NCI-H2227 treated with DMSO at 0.1 percent for 48 hours (cell line): ENCODE measurements around the gene YIF1A.
"Not testable (repeated sequence)": the region's sequence is repeated elsewhere in the genome, so short reads cannot be mapped to it uniquely, and the experiment has no call there.

Experiments
- DNase-seq: peaks from one replicate; lab custom pipeline; 2025; lab: John Stamatoyannopoulos, UW

YIF1A gene

DNA sequence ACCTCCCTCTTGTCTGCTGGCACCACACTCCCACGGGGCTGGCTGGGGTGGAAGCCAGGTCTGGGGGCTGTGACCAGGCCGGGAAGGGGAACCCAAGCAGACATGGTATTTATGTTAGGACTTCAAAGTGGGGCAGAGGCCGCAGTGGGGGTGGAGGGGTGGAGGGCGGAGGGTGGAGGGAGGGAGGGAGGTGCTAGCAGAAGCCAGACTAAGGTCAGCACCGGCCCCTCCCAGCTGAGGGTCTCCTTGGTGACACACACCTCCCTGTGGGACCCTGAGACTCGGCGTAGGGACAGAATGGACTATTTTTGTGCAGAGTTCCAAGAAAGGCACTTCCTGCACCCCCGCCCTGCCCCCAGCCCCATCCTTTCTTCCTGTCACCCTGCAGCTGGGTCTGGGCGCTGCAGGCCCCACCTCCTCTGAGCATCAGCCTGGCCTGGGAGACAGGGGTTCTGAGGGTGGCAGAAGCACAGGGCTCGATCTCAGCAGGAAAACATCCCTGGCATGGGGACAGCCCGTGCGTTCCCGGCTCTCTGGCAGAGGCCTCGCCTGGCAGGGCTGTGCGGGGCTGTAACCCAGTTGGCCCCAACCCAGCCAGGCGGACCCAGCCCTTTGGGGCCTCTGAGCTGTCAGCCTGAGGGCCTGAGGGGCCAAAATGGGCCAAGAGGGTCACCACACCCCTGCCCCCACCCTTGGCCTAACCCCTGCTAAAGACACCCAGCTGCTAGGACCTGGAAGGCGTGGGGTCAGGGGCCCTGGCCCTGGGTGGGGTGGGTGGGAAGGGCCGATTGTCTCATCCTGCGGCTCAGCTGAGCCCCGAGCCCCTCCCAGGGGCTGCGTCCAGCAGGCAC, 37.5 kb upstream of the YIF1A start:
- DNase-seq: no peak

DNA sequence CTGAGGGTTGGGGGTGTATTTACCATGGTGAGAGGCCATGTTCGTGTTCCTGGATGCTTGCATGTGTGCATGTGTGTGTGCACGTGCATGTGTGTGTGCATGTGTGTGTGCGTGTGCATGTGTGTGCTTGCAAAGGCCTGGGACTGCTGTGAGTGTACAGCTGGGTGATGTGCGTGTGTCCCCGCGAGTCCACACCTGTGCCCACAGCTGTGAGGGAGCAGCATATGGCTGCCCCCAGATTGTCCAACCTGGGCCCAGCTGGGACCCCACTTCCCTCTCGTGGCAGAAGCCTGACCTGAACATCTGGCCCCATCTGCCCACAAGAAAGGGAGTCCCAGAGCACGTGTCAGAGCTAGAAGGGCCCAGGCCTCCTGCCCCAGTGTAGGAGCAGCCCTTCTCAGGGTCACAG, 36.3 kb upstream of the YIF1A start:
- no peak for DNase-seq

DNA sequence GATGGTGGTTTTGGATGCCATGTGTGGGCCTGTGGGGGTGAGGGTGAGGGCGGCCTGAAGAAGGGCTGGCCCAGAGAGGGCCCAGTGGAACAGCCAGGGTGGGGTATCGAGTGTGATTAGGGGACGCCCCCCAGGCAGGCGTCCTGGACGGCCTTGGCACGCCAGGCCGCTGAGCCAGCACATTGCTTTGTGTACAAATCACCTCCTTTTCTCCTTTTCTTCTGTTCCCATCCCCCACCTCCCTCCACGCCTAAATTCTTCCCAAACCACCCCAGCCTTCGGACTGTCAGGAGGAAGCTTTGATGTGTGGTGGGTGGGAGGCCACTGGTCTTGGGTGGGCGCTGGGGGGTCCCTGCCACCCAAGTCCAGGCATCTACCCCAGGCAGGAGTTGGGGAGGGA, 35.7 kb upstream of the YIF1A start:
- no peak for DNase-seq

DNA sequence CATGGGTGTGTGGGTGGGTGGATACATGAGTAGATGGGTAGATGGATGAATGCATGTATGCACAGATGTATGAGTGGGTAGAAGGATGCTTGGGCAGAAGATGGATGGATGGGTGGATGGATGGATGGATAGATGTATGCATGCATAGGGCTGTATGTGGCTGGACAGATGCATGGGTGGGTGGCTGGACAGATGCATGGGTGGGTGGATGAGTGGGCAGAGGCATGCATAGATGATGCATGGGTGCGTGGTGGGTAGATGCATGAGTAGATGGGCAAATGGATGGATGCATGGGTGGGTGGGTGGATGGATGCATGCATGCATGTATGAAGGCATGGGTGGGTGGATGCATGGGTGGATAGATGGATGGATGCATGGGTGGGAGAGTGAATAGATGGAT, 34.7 kb upstream of the YIF1A start:
- DNase-seq: no peak

DNA sequence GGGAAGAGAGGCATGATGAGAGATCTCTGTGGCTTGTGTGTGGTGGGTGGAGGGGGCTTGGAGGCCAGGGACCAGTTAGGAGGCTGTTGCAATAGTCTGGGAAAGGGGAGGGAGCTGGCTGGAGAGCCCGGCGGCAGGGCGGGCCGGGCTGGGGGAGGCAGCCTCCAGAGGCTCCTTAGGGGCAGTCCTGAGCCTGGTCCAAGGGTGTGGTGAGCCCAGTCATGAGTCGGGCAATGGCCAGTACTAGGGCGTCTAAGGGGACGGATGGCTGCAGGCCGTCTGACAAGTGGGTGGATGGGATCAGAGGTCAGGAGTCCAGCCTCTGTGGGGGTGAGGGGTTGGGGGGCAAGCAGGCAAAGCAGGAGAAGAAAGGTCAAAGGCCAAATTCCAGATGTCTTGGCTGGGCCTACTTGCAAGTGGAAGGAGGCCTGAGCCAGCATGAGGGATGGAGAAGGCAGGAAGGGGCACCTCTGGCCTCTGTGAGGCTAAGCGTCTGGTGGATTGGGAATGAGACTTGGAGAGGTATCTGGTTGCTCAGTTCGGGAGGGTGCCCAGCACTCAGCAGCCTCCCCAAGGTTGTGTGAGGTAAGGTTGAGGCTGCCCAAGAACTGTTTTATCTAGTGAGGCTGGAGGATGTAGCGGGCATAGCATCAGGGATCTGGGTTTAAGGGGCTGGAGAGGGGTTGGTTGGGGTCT, 33.9 kb upstream of the YIF1A start:
- DNase-seq: no peak

DNA sequence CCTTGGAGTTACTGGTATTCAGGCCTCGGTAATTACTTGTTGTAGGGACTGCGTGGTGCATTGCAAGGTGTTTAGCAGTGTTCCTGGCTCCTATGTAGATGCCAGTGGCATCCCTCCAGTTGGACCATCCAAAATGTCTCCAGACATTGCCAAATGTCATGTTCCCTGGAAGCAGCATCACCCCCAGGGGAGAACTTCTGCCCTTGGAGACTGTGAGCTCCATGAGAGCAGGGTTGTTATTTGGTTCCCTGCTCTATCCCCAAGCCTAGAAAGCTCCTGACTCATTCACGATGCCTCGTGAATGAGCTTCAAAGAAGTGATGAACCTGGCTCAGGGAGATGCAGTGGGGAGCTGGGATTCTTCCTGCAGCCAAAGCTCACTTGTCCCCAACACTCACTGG, 32.7 kb upstream of the YIF1A start:
- DNase-seq: no peak

DNA sequence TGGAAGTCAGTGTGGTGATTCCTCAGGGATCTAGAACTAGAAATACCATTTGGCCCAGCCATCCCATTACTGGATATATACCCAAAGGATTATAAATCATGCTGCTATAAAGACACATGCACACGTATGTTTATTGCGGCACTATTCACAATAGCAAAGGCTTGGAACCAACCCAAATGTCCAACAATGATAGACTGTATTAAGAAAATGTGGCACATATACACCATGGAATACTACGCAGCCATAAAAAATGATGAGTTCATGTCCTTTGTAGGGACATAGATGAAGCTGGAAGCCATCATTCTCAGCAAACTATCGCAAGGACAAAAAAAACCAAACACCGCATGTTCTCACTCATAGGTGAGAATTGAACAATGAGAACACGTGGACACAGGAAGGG, 31.8 kb upstream of the YIF1A start:
- DNase-seq: not testable (repeated sequence)

DNA sequence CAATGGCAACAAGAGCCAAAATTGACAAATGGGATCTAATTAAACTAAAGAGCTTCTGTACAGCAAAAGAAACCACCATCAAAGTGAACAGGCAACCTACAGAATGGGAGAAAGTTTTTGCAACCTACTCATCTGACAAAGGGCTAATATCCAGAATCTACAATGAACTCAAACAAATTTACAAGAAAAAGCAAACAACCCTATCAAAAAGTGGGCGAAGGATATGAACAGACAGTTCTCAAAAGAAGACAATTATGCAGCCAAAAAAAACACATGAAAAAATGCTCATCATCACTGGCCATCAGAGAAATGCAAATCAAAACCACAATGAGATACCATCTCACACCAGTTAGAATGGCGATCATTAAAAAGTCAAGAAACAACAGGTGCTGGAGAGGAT, 31.3 kb upstream of the YIF1A start:
- DNase-seq: not testable (repeated sequence)

DNA sequence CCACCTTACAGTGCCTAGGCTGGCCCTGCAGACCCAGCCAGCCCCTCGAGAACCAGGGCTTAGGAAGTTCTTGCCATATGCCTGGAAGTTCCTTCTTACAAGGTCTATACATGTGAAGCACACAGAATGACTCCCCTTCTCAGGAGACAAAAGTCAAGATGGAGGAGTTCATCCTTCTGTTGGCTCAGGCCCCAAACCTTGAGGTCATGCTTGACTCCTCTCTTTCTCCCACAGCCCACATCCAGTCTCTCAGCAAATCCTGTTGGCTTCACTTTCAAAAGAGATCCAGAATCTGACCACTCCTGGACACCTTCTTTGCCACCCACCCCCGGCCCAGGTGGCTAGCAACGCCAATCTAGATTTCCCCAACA, 29.6 kb upstream of the YIF1A start:
- no peak for DNase-seq

DNA sequence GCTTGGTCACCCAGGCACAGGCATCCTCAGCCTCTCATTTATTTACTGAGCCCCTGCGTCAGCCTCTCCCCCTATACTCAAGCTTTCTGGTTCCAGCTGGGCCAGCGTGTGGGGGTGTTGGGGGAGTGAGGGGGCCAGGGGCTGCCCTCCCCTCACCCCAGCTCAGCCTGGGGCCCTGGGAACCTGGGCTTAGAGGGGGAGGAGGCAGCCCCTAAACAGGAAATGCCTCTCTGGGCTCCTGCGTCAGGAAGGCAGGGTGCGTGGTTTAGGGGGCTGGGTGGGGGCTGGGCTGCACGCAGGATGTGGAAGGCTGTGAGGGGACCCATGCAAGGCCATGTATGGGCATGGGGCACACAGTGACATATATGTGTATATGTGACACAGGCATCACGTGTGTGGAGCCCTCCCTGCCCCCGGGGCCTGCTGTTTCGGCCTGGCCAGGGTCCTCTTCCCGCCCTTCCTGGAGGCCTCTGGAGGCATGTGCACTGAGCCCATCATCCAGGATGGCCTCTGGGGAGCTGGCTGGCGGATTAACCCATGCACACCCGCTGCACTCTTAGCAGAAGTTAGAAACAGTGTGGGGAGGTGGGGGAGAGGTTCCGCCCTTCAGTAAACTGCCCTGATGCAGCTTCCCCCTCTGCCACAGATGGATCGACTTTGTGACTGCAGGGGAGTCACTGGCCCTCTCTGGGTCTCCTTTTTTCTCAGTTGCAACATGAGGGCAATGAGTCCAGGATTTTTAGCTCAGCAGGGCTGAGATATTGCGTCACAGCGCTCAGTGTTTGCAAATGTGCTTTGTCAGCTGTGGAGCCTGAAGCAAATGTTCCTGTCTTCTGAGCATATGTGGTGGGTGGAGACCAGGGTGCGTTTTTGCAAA, 29.0 kb upstream of the YIF1A start:
- DNase-seq: no peak

DNA sequence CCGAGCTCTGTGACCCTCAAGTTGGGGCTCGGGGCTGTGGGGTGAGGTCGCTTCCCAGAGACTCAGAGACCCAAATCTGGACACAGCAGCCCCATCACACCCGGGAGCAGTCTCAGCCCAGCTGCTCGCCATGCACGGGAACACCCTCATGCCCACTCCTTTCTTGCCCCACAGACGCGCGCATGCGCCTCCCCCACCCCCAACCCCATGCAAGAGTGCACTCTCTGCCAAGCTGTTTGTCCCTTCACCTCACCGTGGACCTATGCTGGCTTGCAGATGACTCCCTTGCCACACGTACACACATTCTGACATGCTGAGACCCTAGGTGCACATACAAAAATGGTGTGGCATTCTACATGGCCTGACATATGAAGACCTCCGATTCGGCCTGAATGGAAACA, 28.4 kb upstream of the YIF1A start:
- no peak for DNase-seq

DNA sequence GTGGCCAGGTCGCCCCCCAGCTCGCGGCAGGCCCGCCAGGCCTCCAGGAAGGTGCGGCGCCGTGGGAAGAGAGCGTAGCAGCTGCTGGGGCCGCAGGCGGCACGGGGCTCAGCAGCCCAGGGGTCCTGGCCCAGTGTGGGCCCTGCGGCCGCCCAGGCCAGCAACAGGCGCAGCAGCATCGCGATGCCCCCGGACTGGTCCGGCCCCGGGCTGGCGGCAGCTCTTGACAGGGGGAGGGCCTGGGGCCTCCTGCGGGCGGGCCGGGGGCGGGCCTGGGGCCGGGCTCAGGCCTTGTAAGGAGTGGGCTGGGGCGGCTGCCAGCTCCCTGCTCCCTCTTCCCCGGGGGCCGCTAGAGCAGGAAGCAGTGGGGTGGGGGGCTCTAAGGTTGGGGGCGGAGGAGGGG, 27.9 kb upstream of the YIF1A start, which contains the start of gene CD248:
Gene CD248, minus strand, starts transcription at position 196 of the 403 bp plus-strand sequence. Its CDS starts 17 bp downstream, at position 179.
- DNase-seq: no peak

DNA sequence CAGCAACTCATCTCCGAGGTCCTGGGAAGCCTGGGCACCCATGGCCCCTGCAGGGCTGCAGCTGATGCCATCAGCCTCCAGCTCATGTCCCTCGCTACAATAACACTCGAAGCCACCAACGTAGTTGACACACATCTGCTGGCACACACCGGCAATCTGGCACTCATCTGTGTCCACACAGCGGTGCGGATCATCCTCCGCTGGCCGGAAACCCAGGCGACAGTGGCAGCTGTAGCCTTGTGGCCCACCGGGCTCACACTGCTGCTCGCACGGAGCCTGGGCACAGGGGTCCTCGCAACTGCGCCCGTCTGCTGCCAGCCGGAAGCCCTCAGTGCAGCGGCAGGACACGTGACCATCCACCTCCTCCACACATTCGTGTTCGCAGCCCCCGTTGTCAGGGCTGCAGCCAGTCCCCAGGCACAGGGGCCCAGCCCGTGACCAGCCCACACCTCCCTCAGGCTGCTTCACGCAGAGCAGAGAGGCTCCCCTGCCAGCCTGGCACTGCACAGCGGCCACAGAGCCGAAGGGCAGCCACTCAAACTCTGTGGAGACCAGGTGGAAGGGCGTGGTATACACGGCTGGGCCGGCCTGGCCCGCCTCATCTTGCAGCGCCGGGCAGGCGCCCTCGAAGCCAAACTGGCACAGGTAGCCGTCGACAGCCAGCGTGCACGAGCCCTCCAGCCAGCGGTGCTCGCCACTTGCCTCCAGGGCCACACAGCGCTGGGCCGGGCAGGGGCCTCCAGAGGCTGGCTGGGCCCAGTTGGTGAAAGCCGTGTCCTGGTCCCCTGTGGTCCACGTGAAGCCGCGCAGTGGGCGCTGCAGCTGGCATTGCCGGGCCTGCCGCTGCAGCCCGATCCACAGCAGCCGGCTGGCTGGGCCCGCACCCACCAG, 27.2 kb upstream of the YIF1A start:
- no peak for DNase-seq

DNA sequence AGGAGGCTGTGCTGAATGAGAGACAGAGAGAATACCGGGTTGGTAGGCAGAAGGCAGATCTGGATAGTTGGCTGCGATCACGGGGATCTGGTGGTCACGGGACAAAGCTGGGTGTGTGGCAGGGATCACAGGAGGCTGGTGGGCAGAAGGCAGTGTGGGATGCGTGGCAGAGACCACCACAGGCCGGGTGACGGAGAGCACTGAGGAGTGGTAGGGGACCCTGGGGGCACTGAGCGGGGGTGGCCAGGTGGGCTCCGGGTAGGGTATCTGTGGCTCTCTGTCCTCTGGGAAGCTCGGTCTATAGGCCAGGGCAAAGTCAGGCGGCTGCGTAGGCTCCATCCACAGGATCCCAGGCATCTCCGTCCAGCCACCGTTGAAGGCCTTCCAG, 26.5 kb upstream of the YIF1A start:
- no peak for DNase-seq

DNA sequence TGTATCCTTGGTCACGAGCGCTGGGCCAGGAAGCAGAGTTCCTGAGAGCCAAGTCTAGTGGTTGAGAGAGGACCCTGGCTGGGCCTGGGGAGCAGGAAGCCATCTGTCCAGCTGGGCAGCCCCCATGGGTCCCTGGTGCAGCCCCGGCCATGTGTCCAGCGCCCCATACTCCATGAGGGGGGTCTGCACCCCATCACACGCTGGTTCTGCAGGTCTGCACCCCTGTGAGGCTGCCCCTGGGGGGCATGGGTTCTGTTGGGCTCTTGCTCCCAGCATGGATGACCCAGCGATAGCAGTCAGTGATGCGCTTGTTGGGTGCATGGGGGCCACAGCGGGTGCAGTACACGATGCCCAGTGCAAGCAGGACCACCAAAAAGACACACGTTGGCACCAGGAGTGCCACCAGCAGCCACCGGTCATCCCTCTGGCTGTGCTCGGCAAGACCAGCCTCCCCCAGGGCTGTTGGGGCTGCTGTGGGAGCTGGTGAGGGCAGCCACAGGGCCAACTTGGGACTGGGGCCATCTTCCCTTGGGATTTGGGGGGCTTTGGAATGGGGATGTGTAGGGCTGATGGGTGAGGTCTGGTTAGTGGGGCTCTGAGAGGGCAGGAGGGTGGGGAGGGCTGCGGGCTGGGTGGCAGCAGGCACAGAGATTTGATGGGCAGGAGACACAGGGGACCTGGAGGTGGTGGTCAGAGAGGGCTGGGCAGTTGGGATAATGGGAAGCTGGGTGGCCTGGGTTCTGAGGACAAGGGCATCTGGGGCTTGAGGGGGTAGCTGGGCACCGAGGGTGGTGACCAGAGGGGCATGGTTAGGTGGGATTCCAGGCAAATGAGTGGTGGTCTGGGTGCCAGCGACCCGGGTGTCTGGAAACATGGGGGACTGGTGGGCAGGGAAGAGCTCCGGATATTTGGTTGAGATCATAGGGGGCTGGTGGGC, 25.9 kb upstream of the YIF1A start:
- no peak for DNase-seq

DNA sequence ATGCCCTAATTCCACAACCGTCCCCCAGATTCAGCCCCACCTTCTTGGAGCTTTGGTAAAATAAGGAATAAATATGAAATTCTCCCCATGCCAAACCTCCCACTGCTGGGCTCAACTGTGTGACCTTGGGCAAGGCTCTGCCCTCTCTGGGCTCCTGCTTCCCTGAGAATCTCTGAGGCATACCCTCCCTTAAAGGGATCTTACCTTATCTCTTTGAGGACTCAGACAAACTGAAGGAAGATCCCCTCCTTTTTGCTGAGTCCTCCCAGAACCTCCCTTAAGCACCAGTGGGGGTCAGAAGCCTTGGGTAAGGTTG, 25.2 kb upstream of the YIF1A start:
- no peak for DNase-seq

DNA sequence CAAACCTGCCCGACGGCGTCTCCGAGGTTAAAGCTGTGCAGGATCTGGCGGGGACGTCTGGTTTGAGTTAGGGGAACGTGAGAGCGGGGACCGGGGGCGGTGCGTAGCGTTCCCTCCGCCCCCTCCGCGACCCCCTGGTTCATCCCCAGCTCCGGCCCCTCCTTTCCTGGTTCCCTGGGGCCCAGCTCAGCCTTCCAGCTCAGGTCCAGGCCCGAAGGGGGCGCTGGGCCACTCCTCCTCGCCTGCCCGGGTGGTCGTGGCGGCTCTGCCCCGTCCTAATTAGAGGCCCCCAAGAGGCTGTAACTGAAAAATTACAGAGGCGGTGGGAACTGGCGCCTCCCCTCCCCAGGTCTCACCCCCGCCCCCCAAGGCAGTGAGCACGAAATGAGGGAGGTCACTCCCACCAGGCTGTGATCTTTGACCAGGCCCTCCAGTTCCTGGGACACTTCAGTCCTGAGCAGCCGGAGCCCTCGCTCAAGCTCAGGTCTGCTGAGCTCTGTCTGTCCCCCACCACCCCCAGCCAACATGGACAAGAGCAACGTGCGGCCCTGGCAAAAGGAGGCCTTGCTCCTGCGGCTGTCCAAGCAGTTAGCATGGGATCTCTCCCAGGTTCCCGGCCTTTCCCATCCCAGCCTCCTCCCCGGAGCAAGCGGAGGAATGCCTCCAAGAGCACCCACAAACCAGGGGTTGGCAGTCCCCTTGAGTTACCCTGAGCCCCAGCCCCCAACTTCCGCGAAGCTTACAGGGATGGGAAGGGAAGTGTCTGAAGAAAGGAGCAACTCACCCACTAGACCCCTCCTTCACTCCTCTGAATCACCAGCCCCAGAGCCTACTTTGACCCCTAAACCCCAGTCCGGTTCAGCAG, 24.6 kb upstream of the YIF1A start:
- DNase-seq: no peak

DNA sequence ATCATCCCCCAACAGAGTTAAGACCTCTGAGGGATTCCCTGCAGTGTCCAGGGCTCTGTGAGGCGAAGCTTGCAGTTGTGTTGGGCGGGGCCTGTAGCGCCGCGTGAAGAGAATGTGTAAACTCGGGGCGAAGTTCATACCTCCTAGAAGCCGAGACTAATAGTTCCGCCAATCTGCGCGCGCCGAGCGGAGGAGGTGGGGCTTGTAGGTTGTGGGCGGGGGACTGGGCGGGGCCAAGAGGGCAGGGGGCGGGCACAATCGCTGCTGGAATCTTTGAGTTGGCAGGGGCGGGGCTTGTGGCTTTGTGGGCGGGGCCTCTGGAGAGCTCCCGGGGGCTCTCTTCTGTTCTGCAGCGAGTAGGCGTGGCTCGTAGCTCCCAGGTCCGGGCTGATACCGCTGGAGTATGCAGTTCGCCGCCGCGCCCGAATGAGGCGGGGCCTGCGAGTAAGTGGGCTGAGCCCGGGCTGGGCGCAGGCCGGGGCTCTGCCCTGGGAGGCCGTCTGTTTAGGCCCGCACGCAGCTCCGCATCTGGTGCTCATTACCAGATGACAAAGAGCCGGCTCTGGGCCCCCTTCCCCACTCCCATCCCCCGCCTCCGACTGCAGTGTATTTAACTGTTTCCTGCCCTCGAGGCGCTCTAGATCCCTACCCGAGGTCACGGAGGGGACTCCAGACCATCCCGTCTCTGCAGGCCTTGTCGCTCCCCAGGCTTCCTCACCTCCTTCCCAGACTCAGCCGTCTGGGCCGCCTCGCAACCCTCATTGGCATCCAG, 23.8 kb upstream of the YIF1A start:
- peak; percentile 98 for DNase-seq
